Sigmoid colon (tissue), 7 donors: ENCODE data around the gene IER3IP1. TPM values are rescaled to one million over a fixed set of nuclear protein-coding genes. Genes with fewer than 3 reads are reported as not detected.
A peak's percentile ranks its signal among the peaks of the same experiment; 100 is the strongest.
"Not testable (repeated sequence)": the region's sequence is repeated elsewhere in the genome, so short reads cannot be mapped to it uniquely, and the experiment has no call there.

Source experiments
- DNase-seq: peaks from one replicate; pipeline ENCODE4 v3.0.0-alpha.2; 2019
- H3K27ac ChIP-seq, 4 donors: fragments of 200-600 bp; sonication (generic); one replicate each; pipeline ENCODE4 v1.5.1; 2016 to 2019; ENCODE audit warnings: mild to moderate bottlenecking in 1 of 4
- H3K27me3 ChIP-seq, 3 donors: fragments of 200-600 bp; sonication (generic); one replicate each; pipeline ENCODE4 v1.5.1; 2019; ENCODE audit warnings: mild to moderate bottlenecking in 1 of 3
- H3K36me3 ChIP-seq, 4 donors: fragments of 200-600 bp; sonication (generic); one replicate each; pipeline ENCODE4 v1.5.1; 2016 to 2019
- H3K4me1 ChIP-seq, 4 donors: fragments of 200-600 bp; sonication (generic); one replicate each; pipeline ENCODE4 v1.5.1; 2017 to 2019
- H3K4me3 ChIP-seq, 4 donors: fragments of 200-600 bp; sonication (generic); one replicate each; pipeline ENCODE4 v1.5.1; 2017 to 2019; ENCODE audit warnings: mild to moderate bottlenecking in 2 of 4, moderate library complexity in 1 of 4
- H3K9me3 ChIP-seq, 4 donors: fragments of 200-600 bp in 3 of 4; sonication (generic) in 3 of 4; one replicate each; pipeline versions ENCODE4 v1.5.1 to v1.6.1; 2013 to 2019
- EP300 ChIP-seq, 4 donors: sonication (generic); formaldehyde crosslinking; IDR thresholded peaks; one replicate each; pipeline ENCODE4 v1.6.1; 2017; ENCODE audit warnings: antibody characterized with exemption in 4 of 4
- POLR2A ChIP-seq, 2 donors: fragments of 450-650 bp; IDR thresholded peaks; one replicate each; pipeline ENCODE4 v1.6.1; 2016; ENCODE audit warnings: antibody characterized with exemption in 2 of 2, mild to moderate bottlenecking in 2 of 2, moderate library complexity in 2 of 2
- POLR2AphosphoS5 ChIP-seq, 4 donors: sonication (generic); formaldehyde crosslinking; IDR thresholded peaks; one replicate each; pipeline ENCODE4 v1.6.1; 2017; ENCODE audit warnings: antibody characterized with exemption in 4 of 4
- WGBS, 2 donors: extraction: QIAGEN DNeasy Blood & Tissue Kit; methylation state at CpG; one replicate each; pipeline ENCODE4 v1.1.7; 2013; 5-methylcytosine and 5-hydroxymethylcytosine counted together
- intact Hi-C: fragments of 100-400 bp; cut with DNase I; formaldehyde crosslinking; loops from one replicate; pipeline ENCODE4 v1.15.1; 2023
- polyA plus RNA-seq, 3 donors: library from polyadenylated mRNA; stranded (reverse); fragments of 200-250 nt; gene quantifications; one replicate each; pipeline ENCODE4 v1.2.3, GENCODE V29; 2013
- total RNA-seq, 4 donors: library from RNA; depleted of rRNA; stranded (reverse); fragments of >200 nt; gene quantifications; one replicate each; pipeline ENCODE4 v1.1.0, GENCODE V29; 2016
- TF ChIP-seq, protein P1 (sequence below), 4 experiments: fragments of 450-650 bp in 3 of 4; fragments of 200-600 bp in 1 of 4; IDR thresholded peaks; one replicate each; pipeline ENCODE4 v1.5.1; 2016 to 2019; ENCODE audit warnings: antibody characterized with exemption in 4 of 4, mild to moderate bottlenecking in 3 of 4, moderate library complexity in 2 of 4
- donor health status: healthy with polysubstance abuse.
- donor health status: Bipolar disorder and iron deficiency.
- donor health status: healthy.

Gene IER3IP1
- total and polyA plus RNA-seq, 7 donors: 7.1 to 20.4 (median 12.6) TPM

DNA sequence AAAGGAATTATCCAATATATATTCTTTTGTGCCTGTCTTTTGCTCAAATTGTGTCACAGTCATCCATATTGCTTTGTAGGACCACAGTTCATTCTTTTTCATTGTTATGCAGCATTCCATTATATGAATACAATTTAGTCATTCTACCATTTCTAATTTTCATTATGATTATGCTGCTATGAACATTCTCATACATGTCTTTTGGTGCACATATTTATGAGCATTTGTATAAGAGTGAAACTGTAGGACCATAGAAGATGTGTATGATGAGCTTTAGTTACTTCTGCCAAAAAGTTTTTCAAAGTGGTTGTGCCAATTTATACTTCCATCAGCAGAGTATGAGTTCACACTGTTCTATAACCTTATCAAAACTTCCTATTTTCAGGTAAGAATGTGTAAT lies 7.7 kb downstream of the IER3IP1 start:
- no peaks in the 10 kb centered on the region for H3K27me3 ChIP-seq
- no peaks in the 10 kb centered on the region for H3K9me3 ChIP-seq
- no peak overlapping the region for H3K4me3 ChIP-seq
- peaks cover 0 to 4% (median 0%) of the 10 kb centered on the region in 4 donors for H3K36me3 ChIP-seq
- intact Hi-C loops: no loop called here
- no peak overlapping the region for H3K27ac ChIP-seq
- DNase-seq: no peak
- peaks cover 0 to 7% (median 2%) of the 10 kb centered on the region in 4 donors for H3K4me1 ChIP-seq
- no peak for TF ChIP-seq EP300 (IDR thresholded peaks at IDR 0.05)
- TF ChIP-seq, protein P1, sequence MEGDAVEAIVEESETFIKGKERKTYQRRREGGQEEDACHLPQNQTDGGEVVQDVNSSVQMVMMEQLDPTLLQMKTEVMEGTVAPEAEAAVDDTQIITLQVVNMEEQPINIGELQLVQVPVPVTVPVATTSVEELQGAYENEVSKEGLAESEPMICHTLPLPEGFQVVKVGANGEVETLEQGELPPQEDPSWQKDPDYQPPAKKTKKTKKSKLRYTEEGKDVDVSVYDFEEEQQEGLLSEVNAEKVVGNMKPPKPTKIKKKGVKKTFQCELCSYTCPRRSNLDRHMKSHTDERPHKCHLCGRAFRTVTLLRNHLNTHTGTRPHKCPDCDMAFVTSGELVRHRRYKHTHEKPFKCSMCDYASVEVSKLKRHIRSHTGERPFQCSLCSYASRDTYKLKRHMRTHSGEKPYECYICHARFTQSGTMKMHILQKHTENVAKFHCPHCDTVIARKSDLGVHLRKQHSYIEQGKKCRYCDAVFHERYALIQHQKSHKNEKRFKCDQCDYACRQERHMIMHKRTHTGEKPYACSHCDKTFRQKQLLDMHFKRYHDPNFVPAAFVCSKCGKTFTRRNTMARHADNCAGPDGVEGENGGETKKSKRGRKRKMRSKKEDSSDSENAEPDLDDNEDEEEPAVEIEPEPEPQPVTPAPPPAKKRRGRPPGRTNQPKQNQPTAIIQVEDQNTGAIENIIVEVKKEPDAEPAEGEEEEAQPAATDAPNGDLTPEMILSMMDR (IDR thresholded peaks at IDR 0.05): no peak
- no peak for TF ChIP-seq POLR2AphosphoS5 (IDR thresholded peaks at IDR 0.05)
- TF ChIP-seq POLR2A (IDR thresholded peaks at IDR 0.05): no peak

DNA sequence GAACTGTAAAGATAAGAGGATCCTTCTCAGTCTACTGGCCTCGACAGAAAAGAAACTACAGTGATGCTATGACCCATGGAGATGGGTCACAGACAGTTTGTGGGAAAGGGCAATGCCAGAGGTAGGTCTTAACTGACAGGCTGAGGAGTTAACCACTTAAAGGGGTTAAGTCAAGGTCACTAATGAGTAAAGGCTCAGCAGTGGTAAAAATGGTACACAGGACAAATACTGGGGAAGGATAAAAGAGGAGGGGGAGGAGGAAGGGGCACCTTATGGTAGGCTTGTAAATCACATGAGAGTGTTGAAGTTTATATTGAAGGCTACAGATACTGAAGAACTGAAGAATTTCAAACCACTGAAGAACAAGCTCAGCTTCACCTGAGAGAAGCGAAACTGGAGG lies 9.9 kb downstream of the IER3IP1 start:
- no peak overlapping the region for H3K4me3 ChIP-seq
- H3K27me3 ChIP-seq: no peaks in the 10 kb centered on the region
- 73 to 88% methylated on average over 2 of the region's 2 CpGs for WGBS, 2 donors
- no peak overlapping the region for H3K27ac ChIP-seq
- intact Hi-C loops: no loop called here
- H3K36me3 ChIP-seq: no peaks in the 10 kb centered on the region
- no peaks in the 10 kb centered on the region for H3K9me3 ChIP-seq
- H3K4me1 ChIP-seq: peaks cover 0 to 3% (median 0%) of the 10 kb centered on the region in 4 donors
- DNase-seq: no peak
- TF ChIP-seq EP300 (IDR thresholded peaks at IDR 0.05): no peak
- TF ChIP-seq, protein P1 (IDR thresholded peaks at IDR 0.05): no peak
- no peak for TF ChIP-seq POLR2A (IDR thresholded peaks at IDR 0.05)
- no peak for TF ChIP-seq POLR2AphosphoS5 (IDR thresholded peaks at IDR 0.05)

DNA sequence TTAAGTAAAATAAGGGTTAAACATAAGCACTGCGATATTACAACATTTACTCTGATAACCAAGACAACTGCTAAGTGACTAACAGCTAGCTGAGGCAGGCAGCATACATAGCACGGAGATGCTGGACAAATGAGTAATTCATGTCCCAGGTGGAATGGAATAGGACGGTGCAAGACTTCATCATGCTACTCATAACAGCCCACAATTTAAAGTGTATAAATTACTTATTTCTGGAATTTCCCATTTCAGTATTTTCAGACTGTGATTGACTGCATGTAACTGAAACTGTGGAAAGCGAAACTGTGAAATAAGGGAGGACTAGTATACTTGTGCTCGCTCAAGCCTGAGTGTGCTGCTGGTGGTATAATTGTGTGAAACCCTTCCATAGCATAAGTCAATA lies 12.9 kb downstream of the IER3IP1 start:
- Histone ChIP-seq H3K4me3 (no peak overlapping the region), H3K27ac (no peak overlapping the region), H3K9me3 (no peaks in the 10 kb centered on the region), H3K27me3 (no peaks in the 10 kb centered on the region), H3K4me1 (peaks cover 0 to 3% (median 0%) of the 10 kb centered on the region in 4 donors), H3K36me3 (no peaks in the 10 kb centered on the region)
- intact Hi-C loops: no loop called here
- TF ChIP-seq POLR2A (IDR thresholded peaks at IDR 0.05): no peak
- TF ChIP-seq EP300 (IDR thresholded peaks at IDR 0.05): no peak
- TF ChIP-seq, protein P1 (IDR thresholded peaks at IDR 0.05): no peak
- TF ChIP-seq POLR2AphosphoS5 (IDR thresholded peaks at IDR 0.05): no peak
- 80 to 88% methylated on average over 5 of the region's 5 CpGs for WGBS, 2 donors
- no peak for DNase-seq

DNA sequence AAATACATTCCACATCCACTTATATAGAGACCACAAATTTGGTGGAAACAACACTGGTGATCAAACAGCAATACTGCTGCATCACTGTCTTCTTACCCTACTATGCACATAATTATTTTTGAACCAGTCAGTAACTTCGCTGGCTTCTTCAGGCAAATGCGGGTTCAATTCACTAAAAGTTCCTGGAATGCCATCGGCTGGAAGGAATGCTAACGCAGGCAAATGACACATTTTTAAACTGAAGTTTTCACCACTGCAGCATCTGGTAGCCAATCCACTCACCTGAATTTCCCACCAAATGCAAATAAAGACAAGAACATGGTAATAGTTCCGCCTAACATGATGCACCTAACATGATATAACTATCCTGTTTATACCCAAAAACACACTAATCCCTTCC lies 15.9 kb downstream of the IER3IP1 start:
- DNase-seq: no peak
- 96 to 97% methylated on average over 5 of the region's 5 CpGs for WGBS, 2 donors
- intact Hi-C loops: no loop called here
- H3K36me3 ChIP-seq: peaks cover 0 to 8% (median 0%) of the 10 kb centered on the region in 4 donors
- H3K9me3 ChIP-seq: no peaks in the 10 kb centered on the region
- H3K4me3 ChIP-seq: no peak overlapping the region
- no peaks in the 10 kb centered on the region for H3K27me3 ChIP-seq
- no peaks in the 10 kb centered on the region for H3K4me1 ChIP-seq
- no peak overlapping the region for H3K27ac ChIP-seq
- no peak for TF ChIP-seq POLR2A (IDR thresholded peaks at IDR 0.05)

DNA sequence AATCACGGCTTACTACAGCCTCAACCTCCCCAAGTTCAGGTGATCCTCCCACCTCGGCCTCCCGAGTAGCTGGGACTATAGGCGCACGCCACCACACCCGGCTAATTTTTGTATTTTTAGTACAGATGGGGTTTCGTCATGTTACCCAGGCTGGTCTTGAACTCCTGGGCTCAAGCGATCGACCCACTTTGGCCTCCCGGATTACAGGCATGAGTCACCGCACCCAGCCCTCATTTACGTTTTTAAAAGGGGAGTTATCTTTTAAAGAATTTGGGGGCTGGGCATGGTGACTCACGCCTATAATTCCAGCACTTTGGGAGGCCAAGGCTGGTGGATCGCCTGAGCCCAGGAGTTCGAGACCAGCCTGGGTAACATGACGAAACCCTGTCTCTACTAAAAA lies 17.8 kb downstream of the IER3IP1 start:
- not testable (repeated sequence) for H3K9me3 ChIP-seq, DNase-seq, H3K27ac ChIP-seq, H3K4me1 ChIP-seq, H3K4me3 ChIP-seq, H3K27me3 ChIP-seq
- 92 to 94% methylated on average over 16 of the region's 16 CpGs for WGBS, 2 donors
- intact Hi-C loops: loop anchor here (10.0 kb wide), 1 partner anchor 776 kb away; the partner anchor contains the start of gene SMAD2
- H3K36me3 ChIP-seq: peaks cover 0 to 26% (median 2%) of the 10 kb centered on the region in 4 donors

DNA sequence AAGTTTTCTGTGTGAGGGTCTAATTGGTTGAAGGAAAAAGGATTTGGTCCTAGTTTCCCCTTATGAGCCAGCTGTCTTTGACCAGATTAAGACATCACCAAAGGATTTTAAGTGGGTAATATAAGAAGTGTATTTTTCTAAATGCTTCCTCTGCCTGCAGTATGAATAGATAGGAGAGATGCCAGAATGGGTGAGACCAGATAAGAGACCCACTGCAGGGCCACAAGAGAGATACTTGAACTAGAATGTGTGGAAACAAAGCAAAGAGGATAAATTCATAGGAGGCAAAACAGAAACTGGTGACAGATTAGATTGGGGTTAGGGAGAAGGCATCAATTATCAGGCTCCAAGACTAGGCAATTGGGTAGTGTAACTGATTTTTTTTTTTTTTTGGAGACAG lies 24.7 kb downstream of the IER3IP1 start:
- H3K4me3 ChIP-seq: peak overlapping the region in 2 of 4 donors; percentile 66 to 73
- H3K27ac ChIP-seq: peak overlapping the region in 3 of 4 donors; percentile 88 to 94 (median 90)
- H3K4me1 ChIP-seq: peaks cover 0 to 23% (median 18%) of the 10 kb centered on the region in 4 donors
- TF ChIP-seq POLR2AphosphoS5 (IDR thresholded peaks at IDR 0.05) (no peak), EP300 (IDR thresholded peaks at IDR 0.05) (no peak), POLR2A (IDR thresholded peaks at IDR 0.05) (no peak)
- TF ChIP-seq, protein P1 (IDR thresholded peaks at IDR 0.05): no peak
- no peaks in the 10 kb centered on the region for H3K27me3 ChIP-seq
- no peaks in the 10 kb centered on the region for H3K9me3 ChIP-seq
- intact Hi-C loops: loop anchor here (10.0 kb wide), 1 partner anchor 783 kb away; the partner anchor contains the start of gene SMAD2
- no peak for DNase-seq
- peaks cover 0 to 26% (median 2%) of the 10 kb centered on the region in 4 donors for H3K36me3 ChIP-seq
